Neural progenitor cell (in vitro differentiated cells): ENCODE measurements around the gene DNLZ. TPM values are rescaled to one million over a fixed set of nuclear protein-coding genes. Genes with fewer than 3 reads are reported as not detected.

Experiments
- DNase-seq: peaks from one replicate; pipeline ENCODE4 v3.0.0-alpha.2; 2016; ENCODE audit warnings: low spot score
- H2AFZ ChIP-seq: fragments of 200-600 bp; sonication (generic); replicated peaks from 2 replicates; pipeline ENCODE4 v1.6.1; 2016; ENCODE audit warnings: antibody characterized with exemption
- H3F3A ChIP-seq: fragments of 200-600 bp; sonication (generic); 2 replicates; pipeline ENCODE4 v1.6.1; 2016; ENCODE audit warnings: antibody characterized with exemption, low read depth
- H3K27ac ChIP-seq: fragments of 200-600 bp; sonication (generic); 2 replicates; pipeline ENCODE4 v1.5.1; 2016; ENCODE audit warnings: mild to moderate bottlenecking
- H3K27me3 ChIP-seq: fragments of 200-600 bp; sonication (generic); 2 replicates; pipeline ENCODE4 v1.6.1; 2016; ENCODE audit warnings: mild to moderate bottlenecking, moderate library complexity
- H3K36me3 ChIP-seq: fragments of 200-600 bp; sonication (generic); 2 replicates; pipeline ENCODE4 v1.5.1; 2016
- H3K4me1 ChIP-seq: fragments of 200-600 bp; sonication (generic); 2 replicates; pipeline ENCODE4 v1.6.1; 2016; ENCODE audit warnings: mixed run types
- H3K4me2 ChIP-seq: fragments of 200-600 bp; sonication (generic); 2 replicates; pipeline ENCODE4 v1.6.1; 2016
- H3K4me3 ChIP-seq: fragments of 200-600 bp; sonication (generic); 2 replicates; pipeline ENCODE4 v1.5.1; 2016
- H3K79me2 ChIP-seq: fragments of 200-600 bp; sonication (generic); 2 replicates; pipeline ENCODE4 v1.6.1; 2016; ENCODE audit warnings: low read depth
- H3K9ac ChIP-seq: fragments of 200-600 bp; sonication (generic); 2 replicates; pipeline ENCODE4 v1.6.1; 2016
- H3K9me3 ChIP-seq: fragments of 200-600 bp; sonication (generic); 2 replicates; pipeline ENCODE4 v1.5.1; 2016; ENCODE audit warnings: low read depth
- H4K20me1 ChIP-seq: fragments of 200-600 bp; sonication (generic); 2 replicates; pipeline ENCODE4 v1.6.1; 2016; ENCODE audit warnings: low read depth
- H3K27ac Mint-ChIP-seq: 3 replicates; pipeline ENCODE4 v1.8.0; 2021; ENCODE audit warnings: mixed read lengths
- H3K27me3 Mint-ChIP-seq: 2 replicates; pipeline ENCODE4 v1.8.0; 2022; ENCODE audit warnings: low read depth, mild to moderate bottlenecking, inconsistent platforms, moderate library complexity, mixed read lengths; ENCODE audit not compliant: insufficient read depth
- H3K36me3 Mint-ChIP-seq: 3 replicates; pipeline ENCODE4 v1.8.0; 2021; ENCODE audit warnings: mixed read lengths
- H3K4me1 Mint-ChIP-seq: 3 replicates; pipeline ENCODE4 v1.8.0; 2021; ENCODE audit warnings: mixed read lengths
- H3K4me3 Mint-ChIP-seq: 3 replicates; pipeline ENCODE4 v1.8.0; 2021; ENCODE audit warnings: mild to moderate bottlenecking, moderate library complexity, mixed read lengths
- H3K9me3 Mint-ChIP-seq: 3 replicates; pipeline ENCODE4 v1.8.0; 2020; ENCODE audit warnings: mixed read lengths
- CTCF ChIP-seq: fragments of 200-600 bp; sonication (generic); IDR thresholded peaks from 2 replicates; pipeline ENCODE4 v1.5.1; 2017; ENCODE audit warnings: antibody characterized with exemption, mild to moderate bottlenecking
- EZH2 ChIP-seq: fragments of 200-600 bp; sonication (generic); IDR thresholded peaks from 2 replicates; pipeline ENCODE4 v1.6.1; 2017; ENCODE audit warnings: antibody characterized with exemption, mild to moderate bottlenecking, moderate library complexity
- EZH2phosphoT487 ChIP-seq: fragments of 200-600 bp; sonication (generic); IDR thresholded peaks from 2 replicates; pipeline ENCODE4 v1.6.1; 2017; ENCODE audit warnings: antibody characterized with exemption
- total RNA-seq: library from RNA; depleted of rRNA; stranded (reverse); fragments of >200 nt; gene quantifications from 2 replicates; pipeline ENCODE4 v1.2.3, GENCODE V29; 2015; ENCODE audit warnings: low replicate concordance

Gene DNLZ
- total RNA-seq, 1 donor from 2014 or later, result 3.4 TPM

- no peaks in the 10 kb centered on the region for H4K20me1 ChIP-seq
- H3F3A ChIP-seq, result no peaks in the 10 kb centered on the region
- H3K9me3 ChIP-seq, result no peaks in the 10 kb centered on the region
- peaks cover 6% of the 10 kb centered on the region for H3K4me1 Mint-ChIP-seq
- H3K27me3 ChIP-seq, result no peaks in the 10 kb centered on the region
- H3K4me2 ChIP-seq, result no peak overlapping the region
- no peak overlapping the region for H3K9ac ChIP-seq
- TF ChIP-seq EZH2phosphoT487, result no peak
- TF ChIP-seq EZH2, result no peak
- TF ChIP-seq CTCF, result no peak
- H3K4me1 ChIP-seq, result no peaks in the 10 kb centered on the region
- no peaks in the 10 kb centered on the region for H3K9me3 Mint-ChIP-seq
- H3K79me2 ChIP-seq, result no peaks in the 10 kb centered on the region
- peak; percentile 36 for DNase-seq
- no peak overlapping the region for H3K4me3 Mint-ChIP-seq
- no peaks in the 10 kb centered on the region for H3K36me3 ChIP-seq
- no peaks in the 10 kb centered on the region for H3K27me3 Mint-ChIP-seq
- no peak overlapping the region for H3K27ac ChIP-seq
- H2AFZ ChIP-seq, result no peak overlapping the region
- no peaks in the 10 kb centered on the region for H3K36me3 Mint-ChIP-seq
- H3K4me3 ChIP-seq, result no peak overlapping the region
- peak overlapping the region; percentile 87 for H3K27ac Mint-ChIP-seq
Measured at GRCh38 chr9:136372561-136373299, 9.2 kb upstream of the DNLZ start.

GRCh38 chr9:136372006-136372405 lies 8.5 kb upstream of the DNLZ start:
- Histone ChIP-seq H2AFZ (no peak overlapping the region), H3K36me3 (no peaks in the 10 kb centered on the region), H3K27me3 (no peaks in the 10 kb centered on the region), H3K9ac (no peak overlapping the region), H3K79me2 (no peaks in the 10 kb centered on the region), H3K4me2 (no peak overlapping the region), H4K20me1 (no peaks in the 10 kb centered on the region), H3K27ac (no peak overlapping the region), H3F3A (no peaks in the 10 kb centered on the region), H3K9me3 (no peaks in the 10 kb centered on the region), H3K4me1 (no peaks in the 10 kb centered on the region), H3K4me3 (no peak overlapping the region)
- TF ChIP-seq EZH2phosphoT487 (no peak), CTCF (no peak), EZH2 (no peak)
- no peak for DNase-seq
- Mint-ChIP-seq H3K9me3 (no peaks in the 10 kb centered on the region), H3K36me3 (no peaks in the 10 kb centered on the region), H3K27ac (no peak overlapping the region), H3K27me3 (no peaks in the 10 kb centered on the region), H3K4me1 (peaks cover 6% of the 10 kb centered on the region), H3K4me3 (no peak overlapping the region)

GRCh38 chr9:136371533-136371880 lies 8.0 kb upstream of the DNLZ start:
- H3K9me3 ChIP-seq, result no peaks in the 10 kb centered on the region
- H3K4me1 Mint-ChIP-seq, result peaks cover 6% of the 10 kb centered on the region
- H3F3A ChIP-seq, result no peaks in the 10 kb centered on the region
- no peak overlapping the region for H3K4me3 ChIP-seq
- TF ChIP-seq EZH2phosphoT487, result no peak
- no peak for TF ChIP-seq CTCF
- TF ChIP-seq EZH2, result no peak
- H3K4me2 ChIP-seq, result no peak overlapping the region
- H2AFZ ChIP-seq, result no peak overlapping the region
- DNase-seq, result no peak
- H3K79me2 ChIP-seq, result no peaks in the 10 kb centered on the region
- no peaks in the 10 kb centered on the region for H3K9me3 Mint-ChIP-seq
- no peak overlapping the region for H3K27ac ChIP-seq
- no peaks in the 10 kb centered on the region for H3K27me3 ChIP-seq
- no peak overlapping the region for H3K9ac ChIP-seq
- H3K36me3 ChIP-seq, result no peaks in the 10 kb centered on the region
- H3K4me3 Mint-ChIP-seq, result no peak overlapping the region
- H4K20me1 ChIP-seq, result no peaks in the 10 kb centered on the region
- no peaks in the 10 kb centered on the region for H3K36me3 Mint-ChIP-seq
- H3K27me3 Mint-ChIP-seq, result no peaks in the 10 kb centered on the region
- no peaks in the 10 kb centered on the region for H3K4me1 ChIP-seq
- H3K27ac Mint-ChIP-seq, result no peak overlapping the region
